IPS DF 6.9 (cell line): ENCODE measurements around the gene LSP1.

Experiments used
- DNase-seq: peaks from one replicate; pipeline ENCODE4 v3.0.0-alpha.2; 2013; ENCODE audit warnings: low read depth, low spot score
- H3K27ac ChIP-seq: one replicate; pipeline ENCODE4 v1.5.1; 2013; ENCODE audit warnings: low read length, control low read depth
- H3K27me3 ChIP-seq: 2 replicates; pipeline ENCODE4 v1.6.1; 2013; ENCODE audit warnings: mild to moderate bottlenecking, low read length; ENCODE audit not compliant: control insufficient read depth, insufficient read depth
- H3K36me3 ChIP-seq: 2 replicates; pipeline ENCODE4 v1.6.1; 2013; ENCODE audit warnings: low read length; ENCODE audit not compliant: control insufficient read depth, insufficient read depth
- H3K4me1 ChIP-seq: 2 replicates; pipeline ENCODE4 v1.6.1; 2013; ENCODE audit warnings: low read length; ENCODE audit not compliant: control insufficient read depth, insufficient read depth
- H3K4me3 ChIP-seq: 2 replicates; pipeline ENCODE4 v1.5.1; 2013; ENCODE audit warnings: mild to moderate bottlenecking, low read length
- H3K9me3 ChIP-seq: 2 replicates; pipeline ENCODE4 v1.6.1; 2013; ENCODE audit warnings: low read length, inconsistent platforms; ENCODE audit not compliant: control insufficient read depth, insufficient read depth
- WGBS: extraction: QIAGEN DNeasy Blood & Tissue Kit; methylation state at CpG from one replicate; pipeline ENCODE4 v1.1.7; 2013; ENCODE audit warnings: mixed read lengths, missing lambda C conversion rate; ENCODE audit not compliant: insufficient read length, insufficient coverage; 5-methylcytosine and 5-hydroxymethylcytosine counted together

LSP1 gene

GRCh38 chr11:1920909-1921573 lies 68.2 kb downstream of the LSP1 start:
- no peaks in the 10 kb centered on the region for H3K9me3 ChIP-seq
- H3K4me1 ChIP-seq: peaks cover 3% of the 10 kb centered on the region
- WGBS: no CpG with 5 or more reads among the region's 21 CpGs
- no peak overlapping the region for H3K4me3 ChIP-seq
- no peak for DNase-seq
- H3K27ac ChIP-seq: no peak overlapping the region
- no peaks in the 10 kb centered on the region for H3K36me3 ChIP-seq
- no peaks in the 10 kb centered on the region for H3K27me3 ChIP-seq

GRCh38 chr11:1921574-1922141 lies 68.8 kb downstream of the LSP1 start:
- Histone ChIP-seq H3K27me3 (no peaks in the 10 kb centered on the region), H3K36me3 (no peaks in the 10 kb centered on the region), H3K4me3 (no peak overlapping the region), H3K4me1 (peaks cover 3% of the 10 kb centered on the region), H3K27ac (no peak overlapping the region), H3K9me3 (no peaks in the 10 kb centered on the region)
- no CpG with 5 or more reads among the region's 18 CpGs for WGBS
- DNase-seq: no peak

DNA sequence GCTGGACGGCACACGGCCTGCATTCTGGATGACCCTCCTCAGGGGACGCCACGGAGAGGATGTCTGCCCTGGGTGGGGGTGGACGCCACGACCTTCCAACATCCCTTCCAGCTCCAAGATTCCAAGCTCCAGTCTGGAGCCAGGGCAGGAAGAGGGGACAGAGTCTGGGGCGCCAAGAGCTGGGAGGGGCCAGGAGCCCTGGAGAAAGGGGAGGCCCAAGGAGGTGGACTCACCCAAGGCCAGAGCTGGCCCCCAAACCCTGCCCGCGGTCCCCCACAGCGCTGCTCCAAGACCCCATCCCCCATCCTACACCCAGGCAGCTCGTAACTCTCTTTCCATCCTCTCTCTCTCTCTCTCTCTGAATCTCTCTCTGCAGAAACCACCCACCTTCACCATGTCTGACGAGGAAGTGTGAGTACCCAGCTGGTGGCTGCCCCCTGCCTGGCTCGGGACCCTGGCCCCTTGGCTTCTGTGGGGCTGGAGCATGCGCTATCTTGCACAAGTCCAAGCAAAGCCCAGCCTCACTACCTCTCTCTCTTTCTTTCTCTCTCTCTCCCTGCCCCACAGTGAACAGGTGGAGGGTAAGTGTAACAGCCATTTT lies 69.7 kb downstream of the LSP1 start:
- Histone ChIP-seq H3K27me3 (no peaks in the 10 kb centered on the region), H3K27ac (no peak overlapping the region)
- no CpG with 5 or more reads among the region's 14 CpGs for WGBS

DNA sequence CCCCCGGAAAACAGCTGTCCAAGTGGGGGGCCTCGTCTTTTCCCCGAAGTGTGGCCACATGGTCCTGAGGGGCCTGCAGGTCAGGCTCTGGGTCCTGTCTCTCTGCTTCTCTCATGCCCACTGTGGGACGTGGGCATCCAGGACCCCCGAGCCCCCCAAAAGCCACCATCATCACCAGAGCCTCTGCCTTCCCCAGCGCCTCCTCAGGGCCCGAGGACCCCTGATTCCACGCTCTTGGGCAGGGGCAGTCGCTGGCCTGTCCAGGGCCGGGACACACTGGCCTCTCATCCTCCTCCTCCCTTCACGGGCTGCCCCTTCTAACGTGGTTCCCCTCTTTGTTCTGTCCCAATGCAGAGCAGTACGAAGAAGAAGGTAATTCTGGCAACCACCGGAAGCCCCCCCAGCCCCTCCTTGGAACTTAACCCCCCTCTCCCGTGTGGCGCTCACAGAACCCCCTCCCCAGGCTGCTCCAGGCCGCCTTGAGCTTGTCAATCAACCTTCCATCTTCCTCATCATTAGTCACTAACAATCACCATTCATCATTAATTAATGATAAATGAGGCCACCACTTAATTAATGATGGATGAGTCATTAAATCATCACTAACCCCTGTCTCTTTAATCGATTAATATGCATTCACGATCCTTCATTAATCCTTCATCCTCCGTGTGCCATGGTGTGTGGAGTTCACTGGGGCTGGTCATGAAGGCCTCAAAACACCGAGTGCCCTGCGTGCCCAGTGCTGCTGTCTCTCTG lies 70.5 kb downstream of the LSP1 start:
- Histone ChIP-seq H3K27me3 (no peaks in the 10 kb centered on the region), H3K4me1 (no peaks in the 10 kb centered on the region), H3K27ac (no peak overlapping the region), H3K4me3 (no peak overlapping the region), H3K9me3 (no peaks in the 10 kb centered on the region), H3K36me3 (no peaks in the 10 kb centered on the region)
- WGBS: no CpG with 5 or more reads among the region's 22 CpGs
- DNase-seq: no peak

More for the DNA sequence above, 69.7 kb downstream of the LSP1 start:
- Histone ChIP-seq H3K36me3 (no peaks in the 10 kb centered on the region), H3K9me3 (no peaks in the 10 kb centered on the region), H3K4me3 (no peak overlapping the region), H3K4me1 (no peaks in the 10 kb centered on the region; the same call in 1 of the 2 replicates)
- DNase-seq: no peak

- H3K9me3 ChIP-seq: no peaks in the 10 kb centered on the region
- H3K27me3 ChIP-seq: no peaks in the 10 kb centered on the region
- no peak overlapping the region for H3K4me3 ChIP-seq
- WGBS: no CpG with 5 or more reads among the region's 17 CpGs
- H3K27ac ChIP-seq: no peak overlapping the region
- no peaks in the 10 kb centered on the region for H3K4me1 ChIP-seq
- no peaks in the 10 kb centered on the region for H3K36me3 ChIP-seq
- DNase-seq: no peak
Measured at GRCh38 chr11:1924181-1924580, 71.3 kb downstream of the LSP1 start.

DNA sequence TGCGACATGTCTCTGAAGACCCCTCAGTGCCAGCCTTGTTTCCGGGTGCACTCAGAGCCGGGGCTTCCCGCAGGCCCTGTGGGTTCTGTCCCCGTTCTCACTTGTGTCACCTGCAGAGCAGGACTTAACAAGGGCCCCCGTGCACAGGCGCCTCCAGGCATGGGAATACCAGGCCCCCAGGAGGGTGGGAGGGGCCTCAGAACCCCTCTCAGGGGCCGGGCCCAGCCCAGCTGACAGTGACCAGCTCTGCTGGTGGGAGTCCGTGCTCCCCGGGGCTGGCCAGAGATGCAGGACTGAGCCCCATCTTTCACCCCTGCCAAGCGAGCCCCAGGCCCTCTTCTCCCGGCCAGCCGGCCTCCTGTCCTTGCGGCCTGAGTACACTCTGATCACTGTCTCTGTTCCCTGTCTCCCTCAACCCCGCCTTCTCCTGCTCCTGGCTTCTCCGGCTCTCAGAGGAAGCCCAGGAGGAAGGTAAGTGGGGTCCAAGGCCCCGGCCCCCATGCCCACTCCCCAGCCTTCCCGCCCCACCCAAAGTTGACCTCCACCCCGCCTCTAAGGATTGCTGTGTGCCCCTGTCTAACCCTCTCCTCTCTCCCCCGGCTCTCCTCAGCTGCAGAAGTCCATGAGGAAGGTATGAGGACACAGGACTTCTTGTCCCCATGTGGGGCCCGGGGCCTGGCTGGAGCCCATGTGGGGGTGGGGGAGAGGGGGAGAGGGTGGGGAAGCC lies 71.9 kb downstream of the LSP1 start:
- WGBS: no CpG with 5 or more reads among the region's 21 CpGs
- no peak for DNase-seq
- H3K4me1 ChIP-seq: no peaks in the 10 kb centered on the region
- no peaks in the 10 kb centered on the region for H3K36me3 ChIP-seq
- H3K9me3 ChIP-seq: no peaks in the 10 kb centered on the region
- H3K4me3 ChIP-seq: no peak overlapping the region
- H3K27ac ChIP-seq: no peak overlapping the region
- no peaks in the 10 kb centered on the region for H3K27me3 ChIP-seq

DNA sequence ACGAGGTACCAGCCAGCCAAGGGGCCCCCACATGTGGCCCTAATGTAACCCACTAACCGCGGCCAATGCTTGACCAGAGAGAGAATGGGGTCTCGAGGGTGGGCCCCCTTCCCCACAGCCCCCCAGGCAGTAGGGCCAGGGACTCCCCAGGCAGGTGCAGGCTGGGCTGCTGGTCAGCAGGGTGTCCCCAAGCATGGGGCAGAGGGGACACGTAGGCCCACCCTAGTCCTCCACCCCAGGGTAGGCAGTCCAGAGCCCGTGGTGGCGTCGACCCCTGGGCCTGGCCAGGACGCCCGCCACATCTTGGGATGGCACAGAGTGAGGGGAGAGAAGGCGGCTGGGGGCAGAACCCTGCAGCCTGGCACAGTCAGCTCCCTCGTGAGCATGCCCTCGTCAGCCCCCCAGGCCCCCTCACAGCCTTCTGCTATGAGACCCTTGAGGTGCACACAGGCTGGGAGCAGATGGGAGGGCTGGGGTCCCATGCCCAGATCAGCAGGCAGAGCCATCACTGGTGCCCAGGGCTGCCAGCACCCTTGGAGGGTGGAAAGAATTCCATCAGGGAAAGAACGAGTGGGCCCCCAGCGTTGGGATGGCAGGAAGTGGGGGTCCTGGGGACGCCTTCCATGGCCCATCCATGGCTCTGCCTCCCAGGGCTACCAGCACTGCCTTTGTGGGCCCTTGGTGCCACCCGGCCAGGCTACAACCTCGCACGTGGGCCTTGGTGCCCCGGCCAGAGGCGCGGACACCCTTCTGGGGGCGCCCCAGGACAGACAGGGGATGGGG lies 72.7 kb downstream of the LSP1 start:
- Histone ChIP-seq H3K9me3 (no peaks in the 10 kb centered on the region), H3K27ac (no peak overlapping the region), H3K4me3 (no peak overlapping the region), H3K36me3 (no peaks in the 10 kb centered on the region), H3K4me1 (no peaks in the 10 kb centered on the region), H3K27me3 (no peaks in the 10 kb centered on the region)
- no peak for DNase-seq
- no CpG with 5 or more reads among the region's 23 CpGs for WGBS

DNA sequence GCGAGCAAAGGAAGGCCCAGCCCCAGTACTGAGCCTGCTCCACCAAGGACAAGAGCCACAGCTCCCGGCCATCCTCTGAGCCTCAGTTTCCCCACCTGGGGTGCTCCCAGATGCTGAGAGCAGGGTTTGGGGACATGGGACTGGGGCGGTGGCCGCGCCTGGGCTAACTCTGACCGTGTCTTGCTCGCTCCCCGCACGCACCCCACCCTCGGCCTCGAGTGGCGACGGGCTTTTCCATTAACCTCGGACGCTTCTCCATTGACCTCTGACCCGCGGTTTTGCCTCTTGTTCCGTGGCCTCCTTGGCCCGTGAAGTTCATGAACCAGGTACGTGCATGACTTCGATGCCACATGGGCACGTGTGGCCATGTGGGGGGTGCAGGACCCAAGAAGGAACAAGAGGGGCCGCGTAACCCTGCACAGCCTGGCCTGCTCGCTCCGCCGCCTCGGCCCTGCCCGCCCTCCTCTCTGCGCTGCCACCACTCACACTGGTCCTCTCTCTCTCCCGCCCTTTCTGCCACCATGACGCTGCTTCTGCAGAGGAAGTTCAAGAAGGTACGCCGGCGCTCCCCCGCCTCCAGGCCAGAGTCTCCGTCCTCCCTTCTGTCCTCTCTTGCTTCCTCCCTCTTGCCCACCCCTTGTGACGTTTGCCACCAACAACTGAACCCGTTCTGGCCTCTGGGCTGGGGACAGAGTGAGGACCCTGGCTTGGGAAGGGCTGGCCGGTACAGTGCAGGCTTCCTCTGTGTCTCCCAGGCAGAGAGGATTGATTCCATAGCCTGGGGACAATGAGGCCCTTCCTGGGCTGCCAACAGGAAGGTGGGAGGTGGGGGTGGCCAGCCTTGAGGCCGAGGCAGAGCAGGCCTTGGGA lies 73.5 kb downstream of the LSP1 start:
- WGBS: no CpG with 5 or more reads among the region's 41 CpGs
- Histone ChIP-seq H3K9me3 (no peaks in the 10 kb centered on the region), H3K36me3 (no peaks in the 10 kb centered on the region), H3K4me3 (no peak overlapping the region), H3K4me1 (no peaks in the 10 kb centered on the region), H3K27ac (no peak overlapping the region), H3K27me3 (no peaks in the 10 kb centered on the region)
- no peak for DNase-seq
